NCI-H2227 (cell line): ENCODE results near the gene UBFD1.
"Not testable (repeated sequence)": the region's sequence is repeated elsewhere in the genome, so short reads cannot be mapped to it uniquely, and the experiment has no call there.

Experiments
- DNase-seq: peaks from one replicate; lab custom pipeline; 2025; ENCODE audit not compliant: unreplicated experiment; lab: John Stamatoyannopoulos, UW

Gene UBFD1

GRCh38 chr16:23527961-23528643 is 29.4 kb upstream of the UBFD1 start:
- no peak for DNase-seq

GRCh38 chr16:23528644-23529310 is 28.8 kb upstream of the UBFD1 start:
- no peak for DNase-seq

- no peak for DNase-seq
These were observed 27.5 kb upstream of the UBFD1 start for GRCh38 chr16:23530062-23530461.

- no peak for DNase-seq
These were observed 25.1 kb upstream of the UBFD1 start for GRCh38 chr16:23532448-23532847.

- DNase-seq: no peak
These were observed 22.4 kb upstream of the UBFD1 start for GRCh38 chr16:23534868-23535860.

- no peak for DNase-seq
These were observed 21.6 kb upstream of the UBFD1 start for GRCh38 chr16:23535901-23536300.

- no peak for DNase-seq
These were observed 20.1 kb upstream of the UBFD1 start for GRCh38 chr16:23537390-23537789.

GRCh38 chr16:23538919-23539278 is 18.6 kb upstream of the UBFD1 start:
- DNase-seq: no peak

- no peak for DNase-seq
These were observed 17.3 kb upstream of the UBFD1 start for GRCh38 chr16:23539984-23540816.

- DNase-seq: not testable (repeated sequence)
These were observed 16.7 kb upstream of the UBFD1 start for GRCh38 chr16:23540817-23541178.

- no peak for DNase-seq
These were observed 13.1 kb upstream of the UBFD1 start for GRCh38 chr16:23544436-23544835.

GRCh38 chr16:23549938-23550337 is 7.6 kb upstream of the UBFD1 start:
- DNase-seq: no peak

GRCh38 chr16:23552161-23552560 is 5.4 kb upstream of the UBFD1 start:
- DNase-seq: no peak

- no peak for DNase-seq
These were observed 3.0 kb upstream of the UBFD1 start for GRCh38 chr16:23554536-23554935.

GRCh38 chr16:23557779-23558702 is 514 bp downstream of the UBFD1 start:
- no peak for DNase-seq

GRCh38 chr16:23561586-23561985 is 4.1 kb downstream of the UBFD1 start:
- no peak for DNase-seq

- DNase-seq: no peak
These were observed 5.0 kb downstream of the UBFD1 start for GRCh38 chr16:23562505-23562904.

- no peak for DNase-seq
These were observed 5.7 kb downstream of the UBFD1 start for GRCh38 chr16:23563186-23563585.

- DNase-seq: no peak
These were observed 7.2 kb downstream of the UBFD1 start for GRCh38 chr16:23564575-23565363.
